Activated CD4-positive, alpha-beta T cell treated with anti-CD3 and anti-CD28 coated beads for 36 hours (primary cell): ENCODE measurements around the gene ATP6V0E2. TPM values are rescaled to one million over a fixed set of nuclear protein-coding genes. Genes with fewer than 3 reads are reported as not detected.

Source experiments
- ATAC-seq: fragments of 200-7000 bp; cut with Tn5 transposase; one replicate; pipeline ENCODE4 v1.10.0; 2021; ENCODE audit warnings: mild to moderate bottlenecking, moderate library complexity
- CTCF ChIA-PET: fragments of 350-600 bp; sonication (Branson Sonifier 250); formaldehyde crosslinking; loops from one replicate; lab custom pipeline; 2021; ENCODE audit warnings: antibody characterized with exemption; lab: Charles Lee
- POLR2A ChIA-PET: fragments of 350-600 bp; sonication (Branson Sonifier 250); formaldehyde crosslinking; loops from one replicate; lab custom pipeline; 2021; ENCODE audit warnings: antibody characterized with exemption, inconsistent platforms; lab: Charles Lee
- DNase-seq: peaks from one replicate; pipeline ENCODE4 v3.0.0-alpha.2; 2020
- H3K27ac Mint-ChIP-seq: one replicate; pipeline ENCODE4 v1.8.0; 2021; ENCODE audit warnings: mixed read lengths
- H3K27me3 Mint-ChIP-seq: one replicate; pipeline ENCODE4 v1.8.0; 2021; ENCODE audit warnings: mixed read lengths
- H3K36me3 Mint-ChIP-seq: one replicate; pipeline ENCODE4 v1.8.0; 2021; ENCODE audit warnings: low read depth, mixed read lengths
- H3K4me1 Mint-ChIP-seq: one replicate; pipeline ENCODE4 v1.8.0; 2021; ENCODE audit warnings: mixed read lengths
- H3K4me3 Mint-ChIP-seq: one replicate; pipeline ENCODE4 v1.8.0; 2021; ENCODE audit warnings: mild to moderate bottlenecking, moderate library complexity, mixed read lengths
- H3K9me3 Mint-ChIP-seq: one replicate; pipeline ENCODE4 v1.8.0; 2021; ENCODE audit warnings: low read depth, mixed read lengths
- intact Hi-C, 2 experiments: fragments of 100-400 bp; cut with DNase I in 1 of 2; cut with micrococcal nuclease in 1 of 2; formaldehyde crosslinking; loops; one replicate each; pipeline versions ENCODE4 v1.14.2 to v1.15.1; 2022 to 2024; cut with DNase I, micrococcal nuclease
- total RNA-seq, 2 experiments: library from RNA; stranded (reverse); gene quantifications; one replicate each; pipeline ENCODE4 v1.2.3, GENCODE V29; 2021

ATP6V0E2 gene
- total RNA-seq, 2 experiments from 2014 or later = 33.9 to 41.3 TPM

- intact Hi-C loops = loop anchor here (1.0 to 10.0 kb wide), 10 partner anchors 34 to 988 kb away; partner anchors contain the start of genes ACTR3C (in 1 of the 2), EZH2 (in 1 of the 2), GIMAP5 (in 1 of the 2) and LRRC61 (in 1 of the 2)
- Mint-ChIP-seq H3K4me3 (peak overlapping the region; percentile 82), H3K36me3 (peaks cover 21% of the 10 kb centered on the region), H3K27ac (peak overlapping the region; percentile 91), H3K27me3 (no peaks in the 10 kb centered on the region), H3K4me1 (peaks cover 75% of the 10 kb centered on the region), H3K9me3 (no peaks in the 10 kb centered on the region)
- ATAC-seq (no peak), DNase-seq (peak; percentile 57)
- POLR2A ChIA-PET = no interaction called here
- CTCF ChIA-PET = interaction anchor here (1.0 to 1.3 kb wide), 2 partner anchors 11 to 34 kb away, joined by 5 read pairs; partner anchors contain the start of gene ZNF862
Measured at GRCh38 chr7:149872419-149873073, 1.2 kb upstream of the ATP6V0E2 start.

DNA sequence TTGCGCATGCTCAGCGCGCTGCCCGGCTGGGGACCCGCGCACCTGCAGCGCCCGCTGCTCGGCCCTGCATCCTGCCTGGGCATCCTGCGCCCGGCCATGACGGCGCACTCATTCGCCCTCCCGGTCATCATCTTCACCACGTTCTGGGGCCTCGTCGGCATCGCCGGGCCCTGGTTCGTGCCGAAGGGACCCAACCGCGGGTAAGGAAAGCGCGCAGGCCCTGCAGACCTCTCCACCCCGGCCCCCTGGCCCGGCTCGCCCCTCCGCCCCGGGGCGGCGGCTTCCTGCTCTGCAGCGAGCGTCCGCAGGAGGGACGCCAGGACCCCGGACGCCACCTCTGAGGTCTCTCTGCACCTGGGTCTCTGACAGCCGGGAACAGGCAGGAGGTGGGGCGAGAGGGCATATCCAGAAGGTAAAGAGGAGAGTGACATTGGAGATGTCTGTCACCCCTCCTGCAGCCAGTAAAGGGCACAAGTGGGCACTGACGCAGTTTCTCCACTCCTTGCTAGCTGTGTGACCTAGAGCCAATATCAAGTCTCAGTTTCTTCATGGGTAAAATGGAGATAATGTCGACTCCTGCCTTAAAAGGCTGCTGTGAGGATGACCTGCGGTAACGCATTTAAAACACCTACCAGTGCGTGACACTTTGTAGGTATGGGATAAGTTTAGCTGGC, 338 bp downstream of the ATP6V0E2 start:
- peak overlapping the region; percentile 82 for H3K4me3 Mint-ChIP-seq
- peak overlapping the region; percentile 74 for H3K27ac Mint-ChIP-seq
- no peaks in the 10 kb centered on the region for H3K27me3 Mint-ChIP-seq
- no peaks in the 10 kb centered on the region for H3K9me3 Mint-ChIP-seq
- peak; percentile 11 for ATAC-seq
- CTCF ChIA-PET = interaction anchor here (2.5 kb wide), 1 partner anchor 36 kb away, joined by 9 read pairs; the partner anchor contains the start of gene ZNF862
- POLR2A ChIA-PET = no interaction called here
- H3K36me3 Mint-ChIP-seq = peaks cover 11% of the 10 kb centered on the region
- peaks cover 69% of the 10 kb centered on the region for H3K4me1 Mint-ChIP-seq
- no peak for DNase-seq
- intact Hi-C loops = loop anchor here (1.0 to 10.0 kb wide), 10 partner anchors 36 to 989 kb away; partner anchors contain the start of genes ACTR3C (in 1 of the 2), EZH2 (in 1 of the 2), GIMAP5 (in 1 of the 2) and LRRC61 (in 1 of the 2)

GRCh38 chr7:149874644-149875028, 867 bp downstream of the ATP6V0E2 start:
- H3K27ac Mint-ChIP-seq = no peak overlapping the region
- POLR2A ChIA-PET = no interaction called here
- CTCF ChIA-PET = interaction anchor here (1.1 to 2.5 kb wide), 2 partner anchors 20 to 37 kb away, joined by 3 to 9 read pairs; partner anchors contain the start of gene ZNF862
- no peaks in the 10 kb centered on the region for H3K9me3 Mint-ChIP-seq
- peaks cover 64% of the 10 kb centered on the region for H3K4me1 Mint-ChIP-seq
- DNase-seq (no peak), ATAC-seq (no peak)
- H3K36me3 Mint-ChIP-seq = peaks cover 10% of the 10 kb centered on the region
- intact Hi-C loops = loop anchor here (5.0 to 10.0 kb wide), 6 partner anchors 160 to 990 kb away; partner anchors contain the start of genes ACTR3C (in 1 of the 2), EZH2 (in 1 of the 2), GIMAP5 (in 1 of the 2) and LRRC61 (in 1 of the 2)
- H3K27me3 Mint-ChIP-seq = no peaks in the 10 kb centered on the region
- H3K4me3 Mint-ChIP-seq = peak overlapping the region; percentile 82

DNA sequence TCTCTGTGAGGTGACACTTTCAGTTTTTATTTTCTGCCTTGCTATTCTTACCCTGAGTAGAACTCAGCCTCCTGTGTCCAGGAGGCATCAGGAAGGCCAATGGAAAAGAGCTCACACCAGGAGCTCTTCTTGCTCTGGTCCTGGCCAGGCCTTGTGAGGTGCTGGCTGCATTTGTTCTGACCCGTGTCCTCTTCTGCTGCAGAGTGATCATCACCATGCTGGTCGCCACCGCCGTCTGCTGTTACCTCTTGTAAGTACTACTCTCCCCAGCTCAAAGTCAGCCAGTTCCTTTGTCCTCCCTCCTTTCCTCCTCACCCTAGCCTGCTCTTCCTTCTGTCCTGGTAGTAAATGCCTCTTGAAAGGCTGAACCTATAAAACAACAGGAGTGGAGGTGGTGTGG, 1.6 kb downstream of the ATP6V0E2 start:
- peaks cover 57% of the 10 kb centered on the region for H3K4me1 Mint-ChIP-seq
- H3K9me3 Mint-ChIP-seq = no peaks in the 10 kb centered on the region
- CTCF ChIA-PET = interaction anchor here (1.1 to 2.5 kb wide), 2 partner anchors 21 to 37 kb away, joined by 3 to 9 read pairs; partner anchors contain the start of gene ZNF862
- no peak for DNase-seq
- H3K27ac Mint-ChIP-seq = no peak overlapping the region
- peaks cover 8% of the 10 kb centered on the region for H3K36me3 Mint-ChIP-seq
- peak overlapping the region; percentile 82 for H3K4me3 Mint-ChIP-seq
- POLR2A ChIA-PET = interaction anchor here (0.6 kb wide), 1 partner anchor 38 kb away, joined by 10 read pairs; no protein-coding TSS in a partner anchor
- H3K27me3 Mint-ChIP-seq = no peaks in the 10 kb centered on the region
- intact Hi-C loops = loop anchor here (10.0 kb wide), 2 partner anchors 161 to 991 kb away; partner anchors contain the start of gene EZH2 (in 1 of the 2)
- no peak for ATAC-seq

DNA sequence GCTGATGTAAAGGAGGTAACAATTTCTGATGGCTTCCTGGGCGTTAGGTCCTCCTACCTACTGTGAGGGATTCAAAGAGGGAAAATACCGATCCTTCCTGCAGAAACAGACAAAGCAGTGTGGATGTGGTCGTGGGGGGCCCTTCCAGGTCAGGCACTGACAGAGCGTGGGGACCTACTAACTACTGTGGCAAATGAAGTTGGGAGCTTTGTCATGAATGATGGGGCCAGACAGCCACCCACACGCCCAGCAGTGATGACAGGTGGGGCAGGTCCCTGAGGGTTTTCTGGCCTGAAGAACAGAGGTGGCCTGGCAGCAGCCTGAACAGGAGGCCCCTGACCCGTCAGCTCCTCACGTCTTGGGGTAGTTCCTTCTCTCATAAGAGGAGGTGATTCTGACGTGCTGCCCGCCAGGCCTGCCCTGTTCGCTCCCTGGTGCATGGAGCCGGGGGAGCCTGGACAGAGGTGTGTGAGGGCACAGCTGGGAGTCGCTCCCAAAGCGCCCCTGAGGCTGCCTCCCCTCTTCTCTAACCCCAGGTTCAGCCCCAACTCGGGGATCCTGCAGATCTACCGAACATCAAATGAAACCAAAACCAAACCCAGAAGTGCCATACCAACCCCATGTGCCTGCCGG, 4.2 kb downstream of the ATP6V0E2 start:
- ChIA-PET CTCF (no interaction called here), POLR2A (no interaction called here)
- no peak for DNase-seq
- Mint-ChIP-seq H3K27me3 (no peaks in the 10 kb centered on the region), H3K4me3 (no peak overlapping the region), H3K9me3 (no peaks in the 10 kb centered on the region), H3K4me1 (peaks cover 32% of the 10 kb centered on the region), H3K27ac (no peak overlapping the region), H3K36me3 (peaks cover 8% of the 10 kb centered on the region)
- intact Hi-C loops = loop anchor here (10.0 kb wide), 2 partner anchors 163 to 993 kb away; partner anchors contain the start of gene EZH2 (in 1 of the 2)
- no peak for ATAC-seq

GRCh38 chr7:149878523-149878921, 4.8 kb downstream of the ATP6V0E2 start:
- Mint-ChIP-seq H3K27ac (no peak overlapping the region), H3K36me3 (peaks cover 8% of the 10 kb centered on the region), H3K9me3 (no peaks in the 10 kb centered on the region), H3K4me1 (peaks cover 35% of the 10 kb centered on the region), H3K27me3 (no peaks in the 10 kb centered on the region), H3K4me3 (no peak overlapping the region)
- POLR2A ChIA-PET = no interaction called here
- ATAC-seq (no peak), DNase-seq (no peak)
- intact Hi-C loops = loop anchor here (10.0 kb wide), 2 partner anchors 164 to 994 kb away; partner anchors contain the start of gene EZH2 (in 1 of the 2)
- CTCF ChIA-PET = no interaction called here

DNA sequence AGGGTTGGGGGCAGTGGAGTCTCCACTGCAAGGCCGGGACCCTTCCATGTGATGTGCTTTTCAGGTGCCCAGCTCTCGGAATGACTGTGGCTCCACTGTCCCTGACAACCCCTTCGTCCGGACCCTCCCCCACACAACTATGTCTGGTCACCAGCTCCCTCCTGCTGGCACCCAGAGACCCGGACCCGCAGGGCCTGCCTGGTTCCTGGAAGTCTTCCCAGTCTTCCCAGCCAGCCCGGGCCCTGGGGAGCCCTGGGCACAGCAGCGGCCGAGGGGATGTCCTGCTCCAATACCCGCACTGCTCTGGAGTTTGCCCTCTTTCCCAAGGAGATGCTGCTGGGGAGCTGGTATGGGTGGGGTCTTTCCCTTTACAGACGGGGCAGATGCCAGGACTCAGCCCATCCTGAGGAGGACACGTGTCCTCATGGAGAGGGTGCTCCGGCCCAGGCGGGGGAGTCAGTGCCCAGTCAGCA, 5.5 kb downstream of the ATP6V0E2 start:
- Mint-ChIP-seq H3K4me3 (no peak overlapping the region), H3K27ac (no peak overlapping the region), H3K36me3 (peaks cover 8% of the 10 kb centered on the region), H3K27me3 (no peaks in the 10 kb centered on the region), H3K9me3 (no peaks in the 10 kb centered on the region), H3K4me1 (peaks cover 34% of the 10 kb centered on the region)
- DNase-seq (no peak), ATAC-seq (no peak)
- intact Hi-C loops = loop anchor here (10.0 kb wide), 2 partner anchors 165 to 995 kb away; partner anchors contain the start of gene EZH2 (in 1 of the 2)
- ChIA-PET CTCF (interaction anchor here (0.7 kb wide), 1 partner anchor 25 kb away, joined by 3 read pairs; no protein-coding TSS in a partner anchor), POLR2A (no interaction called here)

GRCh38 chr7:149879766-149880637, 6.2 kb downstream of the ATP6V0E2 start:
- no peak overlapping the region for H3K4me3 Mint-ChIP-seq
- peaks cover 9% of the 10 kb centered on the region for H3K36me3 Mint-ChIP-seq
- H3K27me3 Mint-ChIP-seq = no peaks in the 10 kb centered on the region
- ATAC-seq (no peak), DNase-seq (no peak)
- intact Hi-C loops = loop anchor here (5.0 to 10.0 kb wide), 4 partner anchors 165 to 995 kb away; partner anchors contain the start of gene EZH2 (in 1 of the 2)
- H3K4me1 Mint-ChIP-seq = peaks cover 27% of the 10 kb centered on the region
- ChIA-PET CTCF (interaction anchor here (0.7 kb wide), 1 partner anchor 26 kb away, joined by 3 read pairs; no protein-coding TSS in a partner anchor), POLR2A (no interaction called here)
- no peaks in the 10 kb centered on the region for H3K9me3 Mint-ChIP-seq
- H3K27ac Mint-ChIP-seq = no peak overlapping the region

DNA sequence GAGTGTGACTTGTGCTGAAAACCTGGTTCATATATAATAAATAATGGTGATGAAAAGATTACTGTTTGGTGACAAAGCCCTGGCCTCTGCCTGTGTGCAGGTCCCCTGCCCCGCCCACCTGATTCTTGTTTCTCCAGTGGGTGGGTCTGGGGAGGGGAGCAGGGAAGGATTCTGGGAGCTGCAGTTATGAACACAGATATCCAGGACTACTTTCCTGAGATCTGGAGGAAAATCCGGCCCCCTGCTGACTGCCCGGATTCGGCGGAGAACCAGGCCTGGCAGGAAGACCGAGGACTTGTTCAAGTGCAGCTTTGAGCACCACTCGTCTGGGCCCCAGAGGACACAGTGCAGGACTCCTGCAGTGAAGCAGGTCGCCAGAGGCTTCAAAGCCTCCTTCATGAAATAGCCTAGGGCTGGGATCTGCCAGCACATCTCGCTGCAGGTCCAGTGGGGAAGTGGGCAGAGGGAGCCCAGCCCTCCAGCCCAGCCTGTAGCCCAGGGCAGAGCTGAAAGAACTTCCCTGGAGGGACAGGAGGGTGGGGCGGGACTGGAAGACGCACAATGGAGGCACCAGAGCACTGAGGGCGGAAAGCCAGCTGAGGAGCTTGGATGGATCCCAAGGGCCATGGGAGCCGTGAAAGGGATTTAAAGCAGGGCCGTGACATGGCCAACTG, 7.0 kb downstream of the ATP6V0E2 start:
- H3K27ac Mint-ChIP-seq = no peak overlapping the region
- DNase-seq = no peak
- H3K27me3 Mint-ChIP-seq = no peaks in the 10 kb centered on the region
- ATAC-seq = no peak
- peaks cover 19% of the 10 kb centered on the region for H3K4me1 Mint-ChIP-seq
- POLR2A ChIA-PET = no interaction called here
- H3K4me3 Mint-ChIP-seq = no peak overlapping the region
- peaks cover 9% of the 10 kb centered on the region for H3K36me3 Mint-ChIP-seq
- CTCF ChIA-PET = no interaction called here
- intact Hi-C loops = loop anchor here (5.0 to 10.0 kb wide), 2 partner anchors 164 to 397 kb away; no protein-coding TSS in a partner anchor
- no peaks in the 10 kb centered on the region for H3K9me3 Mint-ChIP-seq
